IPS-18a (cell line): ENCODE measurements around the gene CTCF.

Source experiments
- H3K27ac ChIP-seq: one replicate; pipeline ENCODE4 v1.5.1; 2013; ENCODE audit warnings: low read length
- H3K27me3 ChIP-seq: one replicate; pipeline ENCODE4 v1.6.1; 2013; ENCODE audit warnings: mild to moderate bottlenecking, low read length; ENCODE audit not compliant: control insufficient read depth, insufficient read depth
- H3K36me3 ChIP-seq: one replicate; pipeline ENCODE4 v1.6.1; 2013; ENCODE audit warnings: low read depth, low read length; ENCODE audit not compliant: control insufficient read depth
- H3K4me1 ChIP-seq: one replicate; pipeline ENCODE4 v1.6.1; 2013; ENCODE audit warnings: low read depth, low read length; ENCODE audit not compliant: control insufficient read depth
- H3K4me3 ChIP-seq: one replicate; pipeline ENCODE4 v1.5.1; 2013; ENCODE audit warnings: low read length
- H3K9ac ChIP-seq: one replicate; pipeline ENCODE4 v1.6.1; 2013; ENCODE audit warnings: mild to moderate bottlenecking, low read length, moderate library complexity
- H3K9me3 ChIP-seq: one replicate; pipeline ENCODE4 v1.6.1; 2013; ENCODE audit warnings: low read depth, low read length; ENCODE audit not compliant: control insufficient read depth

Gene CTCF

GRCh38 chr16:67544844-67545664 is 17.3 kb upstream of the CTCF start:
- Histone ChIP-seq H3K9me3 (no peaks in the 10 kb centered on the region), H3K4me3 (no peak overlapping the region), H3K9ac (no peak overlapping the region), H3K36me3 (peaks cover 4% of the 10 kb centered on the region), H3K27ac (no peak overlapping the region), H3K27me3 (peaks cover 16% of the 10 kb centered on the region), H3K4me1 (no peaks in the 10 kb centered on the region)

GRCh38 chr16:67545665-67546024 is 16.7 kb upstream of the CTCF start:
- peaks cover 10% of the 10 kb centered on the region for H3K27me3 ChIP-seq
- H3K9ac ChIP-seq = no peak overlapping the region
- no peaks in the 10 kb centered on the region for H3K9me3 ChIP-seq
- no peak overlapping the region for H3K4me3 ChIP-seq
- no peak overlapping the region for H3K27ac ChIP-seq
- peaks cover 4% of the 10 kb centered on the region for H3K36me3 ChIP-seq
- H3K4me1 ChIP-seq = no peaks in the 10 kb centered on the region

DNA sequence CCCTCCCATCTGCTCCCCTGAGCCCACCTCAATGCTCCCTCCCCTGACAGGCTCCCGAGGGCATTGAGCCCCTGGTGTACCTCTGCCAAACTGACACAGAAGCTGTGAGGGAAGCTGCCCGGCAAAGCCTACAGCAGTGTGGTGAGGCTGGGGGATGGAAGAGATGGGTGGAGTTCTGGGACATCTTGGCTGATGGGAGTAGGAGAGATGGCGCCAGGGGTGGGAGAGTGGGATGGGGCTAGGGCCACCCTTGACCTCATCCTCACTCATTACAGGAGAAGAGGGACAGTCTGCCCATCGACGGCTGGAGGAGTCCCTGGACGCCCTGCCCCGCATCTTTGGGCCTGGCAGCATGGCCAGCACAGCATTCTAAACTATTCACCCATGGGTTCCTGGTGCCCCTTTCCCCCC is 16.2 kb upstream of the CTCF start:
- H3K27me3 ChIP-seq = peaks cover 6% of the 10 kb centered on the region
- H3K4me1 ChIP-seq = no peaks in the 10 kb centered on the region
- H3K9ac ChIP-seq = no peak overlapping the region
- H3K4me3 ChIP-seq = no peak overlapping the region
- no peaks in the 10 kb centered on the region for H3K9me3 ChIP-seq
- H3K27ac ChIP-seq = no peak overlapping the region
- peaks cover 4% of the 10 kb centered on the region for H3K36me3 ChIP-seq

- no peaks in the 10 kb centered on the region for H3K4me1 ChIP-seq
- H3K9ac ChIP-seq = no peak overlapping the region
- H3K4me3 ChIP-seq = no peak overlapping the region
- H3K27me3 ChIP-seq = no peaks in the 10 kb centered on the region
- peaks cover 4% of the 10 kb centered on the region for H3K36me3 ChIP-seq
- H3K9me3 ChIP-seq = no peaks in the 10 kb centered on the region
- no peak overlapping the region for H3K27ac ChIP-seq
Observed at GRCh38 chr16:67546761-67547422, 15.4 kb upstream of the CTCF start.

DNA sequence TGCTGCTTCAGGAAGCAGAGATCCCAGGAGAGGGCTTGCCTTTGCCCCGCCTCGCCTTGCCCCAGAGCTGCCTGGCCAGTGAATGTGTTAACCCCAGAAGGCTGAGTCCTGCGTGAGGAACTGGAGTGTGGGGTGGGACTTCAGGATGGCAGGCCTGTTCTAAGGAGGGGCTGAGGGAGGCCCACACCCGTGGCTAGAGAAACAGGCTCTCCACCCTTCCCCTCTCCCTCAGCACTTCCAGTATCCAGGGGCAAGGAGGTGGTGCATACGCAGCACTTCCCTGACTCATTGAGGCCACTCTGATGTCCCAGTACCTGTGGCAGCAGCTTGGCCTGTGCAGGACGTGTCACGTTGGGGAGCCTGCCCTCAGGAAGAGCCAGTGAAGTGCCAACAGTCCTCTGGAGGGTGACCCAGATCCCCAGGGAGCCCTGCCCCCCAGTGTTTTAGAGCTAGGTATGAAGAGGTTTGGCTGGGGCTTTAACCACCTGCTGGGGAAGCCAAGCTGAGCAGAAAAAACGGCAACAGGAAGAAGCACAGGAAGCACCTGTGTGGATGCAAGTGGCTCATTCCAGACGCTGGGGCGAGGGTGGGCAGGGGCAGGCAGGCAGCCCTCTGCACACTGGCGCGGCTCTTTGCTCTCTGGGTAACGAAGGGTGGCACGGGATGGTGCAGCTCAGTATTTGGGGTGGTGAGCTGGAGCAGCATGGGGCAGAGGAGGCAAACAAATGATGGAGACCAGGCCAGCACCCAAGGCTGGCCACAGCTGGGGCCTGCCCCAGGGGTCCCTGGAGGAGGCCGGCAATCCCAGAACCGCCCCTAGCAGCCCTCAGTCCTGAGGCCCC is 14.7 kb upstream of the CTCF start:
- H3K27me3 ChIP-seq = no peaks in the 10 kb centered on the region
- no peaks in the 10 kb centered on the region for H3K4me1 ChIP-seq
- no peak overlapping the region for H3K9ac ChIP-seq
- no peak overlapping the region for H3K4me3 ChIP-seq
- H3K27ac ChIP-seq = no peak overlapping the region
- H3K9me3 ChIP-seq = no peaks in the 10 kb centered on the region
- peaks cover 4% of the 10 kb centered on the region for H3K36me3 ChIP-seq

DNA sequence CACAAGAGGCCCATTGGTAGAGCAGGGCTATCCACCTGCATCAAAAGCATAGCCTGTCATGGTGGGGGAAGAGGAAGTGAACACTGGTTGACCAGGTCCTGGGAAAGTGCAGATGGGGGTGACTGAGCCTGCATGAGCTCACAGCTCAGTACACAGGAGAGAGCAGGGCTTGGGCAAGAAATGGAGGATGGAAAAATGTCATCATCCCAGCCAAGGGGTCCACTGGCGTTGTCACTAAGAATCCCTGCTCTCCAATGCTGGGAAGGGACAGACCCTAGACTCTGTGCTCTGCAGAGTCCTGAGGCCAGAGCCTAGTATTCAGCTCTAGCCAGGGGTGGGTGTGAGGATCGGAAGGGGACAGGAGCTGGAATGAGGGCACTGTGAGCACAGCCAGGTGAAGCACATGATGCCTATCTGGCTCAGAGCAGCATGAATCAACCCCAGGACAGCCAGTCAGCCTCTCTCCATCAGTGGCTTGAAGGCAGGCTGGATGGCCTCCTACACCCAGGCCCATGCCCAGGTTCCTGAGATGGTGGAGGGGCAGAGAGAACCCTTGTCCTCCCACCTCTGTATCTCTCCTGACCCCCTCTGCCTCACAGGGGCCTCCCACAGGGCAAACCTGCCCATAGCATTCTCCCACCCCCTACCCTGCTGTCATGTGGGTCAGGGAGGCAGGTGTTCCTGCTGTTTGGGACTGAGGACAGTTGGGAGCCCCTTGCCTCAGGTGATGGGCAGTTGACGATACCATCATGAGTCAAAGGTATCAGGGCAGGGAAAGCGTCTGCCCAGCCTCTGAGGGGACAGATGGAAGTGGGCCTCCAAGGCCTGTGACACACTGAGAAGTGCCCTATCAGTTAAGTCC is 13.8 kb upstream of the CTCF start:
- Histone ChIP-seq H3K4me3 (no peak overlapping the region), H3K4me1 (no peaks in the 10 kb centered on the region), H3K27ac (no peak overlapping the region), H3K9ac (no peak overlapping the region), H3K36me3 (peaks cover 4% of the 10 kb centered on the region), H3K9me3 (no peaks in the 10 kb centered on the region), H3K27me3 (no peaks in the 10 kb centered on the region)

- Histone ChIP-seq H3K4me3 (no peak overlapping the region), H3K27me3 (no peaks in the 10 kb centered on the region), H3K4me1 (no peaks in the 10 kb centered on the region), H3K9ac (no peak overlapping the region), H3K9me3 (no peaks in the 10 kb centered on the region), H3K27ac (no peak overlapping the region), H3K36me3 (peaks cover 4% of the 10 kb centered on the region)
Observed at GRCh38 chr16:67549240-67549639, 13.1 kb upstream of the CTCF start.

DNA sequence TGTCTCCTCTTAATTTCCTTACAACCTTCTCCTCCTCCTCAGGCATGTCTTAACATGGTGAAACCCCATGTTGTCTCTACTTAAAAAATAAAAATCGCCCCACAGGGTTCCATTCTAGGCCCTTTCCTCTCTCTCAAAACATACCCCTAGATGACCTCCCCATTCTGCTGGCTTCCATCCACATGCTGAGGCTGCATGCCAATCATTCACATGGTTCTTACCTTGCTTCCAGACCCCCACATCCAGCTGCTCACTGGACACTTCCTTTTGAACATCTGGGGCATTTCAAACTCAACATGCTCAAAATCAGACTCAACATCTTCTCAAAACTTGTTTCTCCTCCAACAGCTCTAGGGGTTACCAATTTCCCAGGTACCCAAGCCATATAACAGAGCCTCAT is 12.4 kb upstream of the CTCF start:
- peaks cover 4% of the 10 kb centered on the region for H3K36me3 ChIP-seq
- H3K27me3 ChIP-seq = no peaks in the 10 kb centered on the region
- H3K4me1 ChIP-seq = no peaks in the 10 kb centered on the region
- no peaks in the 10 kb centered on the region for H3K9me3 ChIP-seq
- H3K4me3 ChIP-seq = no peak overlapping the region
- H3K9ac ChIP-seq = no peak overlapping the region
- no peak overlapping the region for H3K27ac ChIP-seq

- H3K9ac ChIP-seq = no peak overlapping the region
- H3K27me3 ChIP-seq = no peaks in the 10 kb centered on the region
- H3K36me3 ChIP-seq = peaks cover 4% of the 10 kb centered on the region
- H3K9me3 ChIP-seq = no peaks in the 10 kb centered on the region
- no peak overlapping the region for H3K27ac ChIP-seq
- no peaks in the 10 kb centered on the region for H3K4me1 ChIP-seq
- H3K4me3 ChIP-seq = no peak overlapping the region
Observed at GRCh38 chr16:67551091-67551490, 11.2 kb upstream of the CTCF start.

- H3K4me3 ChIP-seq = no peak overlapping the region
- H3K36me3 ChIP-seq = peaks cover 4% of the 10 kb centered on the region
- H3K27me3 ChIP-seq = no peaks in the 10 kb centered on the region
- H3K9me3 ChIP-seq = no peaks in the 10 kb centered on the region
- no peaks in the 10 kb centered on the region for H3K4me1 ChIP-seq
- no peak overlapping the region for H3K9ac ChIP-seq
- H3K27ac ChIP-seq = no peak overlapping the region
Observed at GRCh38 chr16:67551972-67552371, 10.4 kb upstream of the CTCF start.

DNA sequence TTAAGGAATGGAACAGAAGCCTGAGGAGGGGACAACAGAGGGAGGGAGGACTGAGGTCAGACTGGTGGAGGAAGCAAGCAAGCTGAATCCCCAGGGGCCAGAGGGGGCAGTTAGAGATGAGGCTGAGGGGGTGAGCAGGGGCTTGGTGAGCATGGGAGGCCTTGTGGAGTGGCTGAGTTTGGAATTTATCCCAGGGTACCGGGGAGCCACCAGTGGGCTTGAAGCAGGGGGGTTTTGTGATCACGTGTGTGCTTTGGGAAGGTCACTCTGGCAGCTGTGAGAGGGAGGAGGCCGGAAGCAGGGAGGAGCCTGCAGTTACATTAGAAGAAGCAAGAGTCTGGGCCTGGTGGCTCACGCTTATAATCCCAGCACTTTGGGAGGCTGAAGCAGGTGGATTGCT is 9.8 kb upstream of the CTCF start:
- no peak overlapping the region for H3K27ac ChIP-seq
- H3K36me3 ChIP-seq = peaks cover 4% of the 10 kb centered on the region
- H3K4me3 ChIP-seq = no peak overlapping the region
- H3K27me3 ChIP-seq = no peaks in the 10 kb centered on the region
- no peak overlapping the region for H3K9ac ChIP-seq
- no peaks in the 10 kb centered on the region for H3K9me3 ChIP-seq
- no peaks in the 10 kb centered on the region for H3K4me1 ChIP-seq
